ENCODE results near the gene SMG7. TPM values are rescaled to one million over a fixed set of nuclear protein-coding genes. Genes with fewer than 3 reads are reported as not detected.

The SMG7 gene
- total and polyA plus RNA-seq, 10 of the 15 experiments (the other 5 are each of a cell fraction or from before 2014, with no cell fraction given): 9.5 to 65.4 (median 42.7) TPM

DNA sequence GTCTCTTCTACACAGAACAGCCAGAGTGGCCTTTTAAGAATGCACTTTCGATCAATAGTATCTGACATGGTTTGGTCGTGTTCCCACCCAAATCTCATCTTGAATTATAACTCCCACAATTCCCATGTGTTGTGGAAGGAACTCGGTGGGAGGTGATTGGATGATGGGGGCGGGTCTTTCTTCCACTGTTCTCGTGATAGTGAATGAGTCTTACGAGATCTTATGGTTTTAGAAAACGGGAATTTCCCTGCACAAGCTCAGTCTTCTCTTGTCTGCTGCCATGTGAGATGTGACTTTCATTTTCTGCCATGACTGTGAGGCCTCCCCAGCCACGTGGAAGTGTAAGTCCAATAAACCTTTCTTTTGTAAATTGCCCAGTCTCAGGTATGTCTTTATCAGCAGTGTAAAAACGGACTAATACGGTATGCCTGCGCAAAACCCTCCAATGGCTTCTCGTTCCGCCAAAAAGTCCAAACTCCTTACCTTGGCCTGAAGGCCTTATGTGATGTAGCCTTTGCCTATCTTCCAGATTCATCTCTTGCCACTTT lies 23.0 kb upstream of the SMG7 start (continued):
- TF ChIP-seq ESRRA (IDR thresholded peaks at IDR 0.05; ENCODE audit: low read length): no peak
- no peak for TF ChIP-seq IRF4 (IDR thresholded peaks at IDR 0.05; ENCODE audit: low read depth, low read length)
- no peak for TF ChIP-seq TCF7 (IDR thresholded peaks at IDR 0.05; ENCODE audit: borderline replicate concordance)
- no peak for TF ChIP-seq POLR2AphosphoS2 (IDR thresholded peaks at IDR 0.05; ENCODE audit: low read depth, low read length)
- no peak for TF ChIP-seq CREB1 (IDR thresholded peaks at IDR 0.05; ENCODE audit: low read depth)
- TF ChIP-seq BACH1 (IDR thresholded peaks at IDR 0.05; ENCODE audit: borderline replicate concordance): no peak
- no peak for TF ChIP-seq SREBF1 (IDR thresholded peaks at IDR 0.05; ENCODE audit: low read length)

- CTCF ChIA-PET: no interaction called here
- Histone ChIP-seq H2AFZ (ENCODE audit: control insufficient read depth, low read depth, low read length) (no peak overlapping the region), H3K4me1 (ENCODE audit: control insufficient read depth, insufficient read depth, low read length) (no peaks in the 10 kb centered on the region), H3K9me3 (replicated peaks; ENCODE audit: control insufficient read depth, insufficient read depth, low read length) (no peaks in the 10 kb centered on the region), H3K9ac (ENCODE audit: control insufficient read depth, insufficient read depth, low read length) (no peak overlapping the region), H3K79me2 (ENCODE audit: control insufficient read depth, insufficient read depth, low read length) (no peaks in the 10 kb centered on the region), H3K4me3 (no peak overlapping the region), H4K20me1 (ENCODE audit: control insufficient read depth, insufficient read depth) (no peaks in the 10 kb centered on the region), H3K27ac (ENCODE audit: control insufficient read depth, insufficient read depth) (no peak overlapping the region), H3K4me2 (ENCODE audit: control insufficient read depth, insufficient read depth) (no peak overlapping the region), H3K27me3 (replicated peaks in 1 of 2; ENCODE audit: control insufficient read depth in 2 of 2, insufficient read depth in 2 of 2, low read length in 1 of 2) (no peaks in the 10 kb centered on the region), H3K36me3 (ENCODE audit: control insufficient read depth in 2 of 2, insufficient read depth in 2 of 2, low read length in 1 of 2) (no peaks in the 10 kb centered on the region)
- ATAC-seq (no peak), FAIRE-seq (no peak), DNase-seq (ENCODE audit: low read depth, low spot score) (no peak)
- POLR2A ChIA-PET: no interaction called here
- in situ Hi-C loops (cut with MboI) (no loop called here), intact Hi-C loops (cut with micrococcal nuclease; ENCODE audit: unreplicated experiment) (no loop called here)
- no peak for TF ChIP-seq POLR2AphosphoS5 (IDR thresholded peaks at IDR 0.05; ENCODE audit: low read length)
- no peak for TF ChIP-seq NR2C1 (IDR thresholded peaks at IDR 0.05)
- WGBS (ENCODE audit: insufficient coverage, insufficient replicate concordance, low lambda C conversion rate, missing lambda C conversion rate): 22% methylated on average over 2 of the region's 2 CpGs
- RAD21 ChIA-PET (ENCODE audit: unreplicated experiment): no interaction called here
- BruUV-seq (replicated peaks): no TSS peak
- SMC1A ChIA-PET (ENCODE audit: uncharacterized antibody, unreplicated experiment): no interaction called here
These were observed 22.2 kb upstream of the SMG7 start for GRCh38 chr1:183450093-183450492.

Measured in GM12878 (cell line).